ENCODE measurements around the gene FRMD6. TPM values are rescaled to one million over a fixed set of nuclear protein-coding genes. Genes with fewer than 3 reads are reported as not detected.

Gene FRMD6
- total RNA-seq, 6 donors from 2014 or later, result 4.9 to 21.0 (median 10.5) TPM

DNA sequence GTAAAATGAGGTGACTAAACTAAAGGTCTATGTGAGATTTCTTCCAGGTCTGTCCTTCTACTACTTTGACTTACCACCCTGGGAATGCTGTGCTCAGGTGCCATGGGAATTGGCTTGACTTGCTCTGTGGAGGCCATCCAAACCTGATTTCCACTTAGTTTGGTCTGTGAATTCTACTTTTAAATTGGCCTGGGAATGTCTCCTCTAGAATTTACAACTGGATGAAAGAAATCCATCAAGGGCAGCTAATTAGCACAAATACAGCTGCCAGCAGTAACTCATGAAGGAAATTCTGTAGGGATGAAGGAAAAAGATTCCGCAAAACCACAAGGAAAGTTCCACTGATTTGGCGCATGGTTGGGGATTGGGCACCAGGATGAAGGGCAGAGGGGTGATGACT lies 31.7 kb upstream of the FRMD6 start:
- Histone ChIP-seq H3K27ac (no peak overlapping the region), H3K4me3 (no peak overlapping the region), H3K36me3 (no peaks in the 10 kb centered on the region), H3K27me3 (no peaks in the 10 kb centered on the region), H3K9me3 (no peaks in the 10 kb centered on the region), H3K4me1 (no peaks in the 10 kb centered on the region)
- ATAC-seq (ENCODE audit: low FRiP score in 2 of 2) (no peak), DNase-seq (no peak)
- TF ChIP-seq, protein P1, sequence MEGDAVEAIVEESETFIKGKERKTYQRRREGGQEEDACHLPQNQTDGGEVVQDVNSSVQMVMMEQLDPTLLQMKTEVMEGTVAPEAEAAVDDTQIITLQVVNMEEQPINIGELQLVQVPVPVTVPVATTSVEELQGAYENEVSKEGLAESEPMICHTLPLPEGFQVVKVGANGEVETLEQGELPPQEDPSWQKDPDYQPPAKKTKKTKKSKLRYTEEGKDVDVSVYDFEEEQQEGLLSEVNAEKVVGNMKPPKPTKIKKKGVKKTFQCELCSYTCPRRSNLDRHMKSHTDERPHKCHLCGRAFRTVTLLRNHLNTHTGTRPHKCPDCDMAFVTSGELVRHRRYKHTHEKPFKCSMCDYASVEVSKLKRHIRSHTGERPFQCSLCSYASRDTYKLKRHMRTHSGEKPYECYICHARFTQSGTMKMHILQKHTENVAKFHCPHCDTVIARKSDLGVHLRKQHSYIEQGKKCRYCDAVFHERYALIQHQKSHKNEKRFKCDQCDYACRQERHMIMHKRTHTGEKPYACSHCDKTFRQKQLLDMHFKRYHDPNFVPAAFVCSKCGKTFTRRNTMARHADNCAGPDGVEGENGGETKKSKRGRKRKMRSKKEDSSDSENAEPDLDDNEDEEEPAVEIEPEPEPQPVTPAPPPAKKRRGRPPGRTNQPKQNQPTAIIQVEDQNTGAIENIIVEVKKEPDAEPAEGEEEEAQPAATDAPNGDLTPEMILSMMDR (IDR thresholded peaks at IDR 0.05), result no peak
- TF ChIP-seq POLR2AphosphoS5 (IDR thresholded peaks at IDR 0.05), result no peak
- no peak for TF ChIP-seq POLR2A (IDR thresholded peaks at IDR 0.05)
- TF ChIP-seq EP300 (IDR thresholded peaks at IDR 0.05), result no peak
- WGBS, 2 donors, result 84 to 85% methylated on average over 2 of the region's 2 CpGs

DNA sequence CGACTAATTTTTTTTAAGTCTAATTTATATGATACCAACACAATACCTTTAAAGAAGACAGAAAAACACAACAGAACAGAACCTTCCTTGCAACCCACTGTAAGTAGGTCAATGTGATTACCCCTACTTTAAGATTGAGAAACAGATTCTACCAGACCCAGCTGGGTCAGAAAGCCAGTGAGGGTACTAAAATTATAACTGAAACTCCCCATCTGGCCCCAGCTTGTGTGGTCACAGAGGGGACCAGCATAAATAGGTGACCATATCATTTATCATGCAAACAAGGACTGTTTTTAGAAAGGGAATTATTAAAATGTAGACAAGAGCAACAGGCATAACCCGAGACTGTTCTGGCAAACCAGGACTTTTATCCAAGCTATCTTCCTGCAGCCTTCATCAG lies 30.1 kb upstream of the FRMD6 start:
- no peak for TF ChIP-seq EP300 (IDR thresholded peaks at IDR 0.05)
- TF ChIP-seq POLR2AphosphoS5 (IDR thresholded peaks at IDR 0.05), result no peak
- no peak for TF ChIP-seq POLR2A (IDR thresholded peaks at IDR 0.05)
- TF ChIP-seq, protein P1 (IDR thresholded peaks at IDR 0.05), result no peak
- Histone ChIP-seq H3K4me3 (no peak overlapping the region), H3K36me3 (no peaks in the 10 kb centered on the region), H3K9me3 (no peaks in the 10 kb centered on the region), H3K4me1 (no peaks in the 10 kb centered on the region), H3K27ac (no peak overlapping the region), H3K27me3 (no peaks in the 10 kb centered on the region)
- WGBS, 2 donors, result 86 to 91% methylated on average over 2 of the region's 2 CpGs
- no peak for DNase-seq
- ATAC-seq (ENCODE audit: low FRiP score in 2 of 2), result no peak

DNA sequence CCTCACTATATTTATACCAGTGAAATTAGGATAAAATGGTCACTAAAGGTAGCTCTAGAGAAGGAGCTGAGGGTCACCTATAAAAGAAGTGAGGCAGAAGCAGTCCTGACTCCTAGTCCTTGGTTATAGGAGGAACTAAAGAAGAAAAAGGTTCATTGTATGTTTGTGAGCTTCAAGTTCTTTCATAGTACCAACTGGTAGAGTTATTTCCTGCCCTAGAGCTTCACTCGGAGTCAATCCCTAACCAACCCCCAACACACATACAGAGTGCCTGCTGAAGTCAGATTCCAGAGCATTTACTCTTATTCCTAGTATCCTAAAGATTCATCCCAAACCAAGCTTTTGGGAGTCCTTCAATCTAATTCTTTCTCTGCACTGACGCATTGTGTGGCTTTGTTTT lies 29.3 kb upstream of the FRMD6 start:
- 79% methylated on average over 2 of the region's 2 CpGs for WGBS, 2 donors
- DNase-seq, result no peak
- no peaks in the 10 kb centered on the region for H3K27me3 ChIP-seq
- TF ChIP-seq POLR2AphosphoS5 (IDR thresholded peaks at IDR 0.05), result no peak
- TF ChIP-seq POLR2A (IDR thresholded peaks at IDR 0.05), result no peak
- TF ChIP-seq, protein P1 (IDR thresholded peaks at IDR 0.05), result no peak
- no peak for TF ChIP-seq EP300 (IDR thresholded peaks at IDR 0.05)
- no peaks in the 10 kb centered on the region for H3K4me1 ChIP-seq
- no peak overlapping the region for H3K4me3 ChIP-seq
- no peaks in the 10 kb centered on the region for H3K36me3 ChIP-seq
- H3K27ac ChIP-seq, result no peak overlapping the region
- H3K9me3 ChIP-seq, result no peaks in the 10 kb centered on the region
- no peak for ATAC-seq (ENCODE audit: low FRiP score in 2 of 2)

DNA sequence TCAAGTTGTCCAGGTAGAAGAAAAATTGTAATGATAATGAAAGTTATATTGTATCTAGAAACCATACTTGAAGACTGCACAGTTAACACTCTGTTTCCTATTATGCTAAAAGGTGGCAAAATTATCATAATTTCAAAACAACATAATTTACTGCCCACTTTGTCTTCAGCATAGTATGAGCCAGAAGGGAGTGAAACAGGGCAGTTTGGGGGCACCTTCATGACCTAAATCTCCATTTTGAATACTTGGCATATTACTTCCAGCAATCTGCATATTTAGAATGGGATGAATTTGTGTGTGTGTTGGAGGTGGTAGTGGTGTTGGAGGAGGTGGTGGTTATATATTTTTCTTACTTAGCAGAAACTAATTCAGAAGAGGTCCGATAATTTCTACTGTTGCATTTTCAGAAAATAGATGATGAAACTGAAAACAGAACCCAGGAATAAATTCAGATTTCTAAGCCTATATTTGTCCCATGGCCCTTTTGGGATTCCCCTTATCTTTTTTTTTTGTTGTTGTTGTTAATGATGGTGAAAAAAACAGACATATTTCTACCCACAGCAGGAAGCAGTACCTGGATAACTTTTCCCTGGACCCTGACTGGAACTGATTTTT lies 26.6 kb upstream of the FRMD6 start:
- DNase-seq (no peak), ATAC-seq (ENCODE audit: low FRiP score in 2 of 2) (no peak)
- Histone ChIP-seq H3K27me3 (no peaks in the 10 kb centered on the region), H3K36me3 (no peaks in the 10 kb centered on the region), H3K27ac (no peak overlapping the region), H3K4me1 (no peaks in the 10 kb centered on the region), H3K9me3 (no peaks in the 10 kb centered on the region), H3K4me3 (no peak overlapping the region)
- 87 to 91% methylated on average over 1 of the region's 1 CpG for WGBS, 2 donors
- TF ChIP-seq POLR2A (IDR thresholded peaks at IDR 0.05), result no peak

DNA sequence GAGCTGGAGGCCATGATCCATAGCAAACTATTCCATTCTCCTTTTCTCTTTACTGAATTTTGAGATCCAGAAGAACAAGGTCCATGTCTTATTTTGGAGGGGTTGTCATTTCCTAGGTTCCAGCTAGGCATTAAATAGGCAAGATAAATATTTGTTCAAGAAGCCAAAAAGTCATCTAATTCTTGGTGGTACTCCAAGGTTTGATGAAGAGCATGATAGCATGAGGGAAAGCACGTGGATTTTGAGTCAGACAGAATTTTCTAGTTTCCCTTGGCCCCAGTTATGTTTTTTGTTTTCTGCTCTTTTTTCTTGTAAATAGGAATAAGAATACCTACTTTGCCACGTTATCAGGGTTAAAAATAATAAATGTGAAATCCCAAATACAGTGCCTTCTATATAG lies 25.5 kb upstream of the FRMD6 start:
- ATAC-seq (ENCODE audit: low FRiP score in 2 of 2) (no peak), DNase-seq (no peak)
- 58 to 64% methylated on average over 2 of the region's 2 CpGs for WGBS, 2 donors
- Histone ChIP-seq H3K36me3 (no peaks in the 10 kb centered on the region), H3K4me1 (no peaks in the 10 kb centered on the region), H3K27ac (no peak overlapping the region), H3K27me3 (no peaks in the 10 kb centered on the region), H3K4me3 (no peak overlapping the region), H3K9me3 (no peaks in the 10 kb centered on the region)
- TF ChIP-seq, protein P1 (IDR thresholded peaks at IDR 0.05), result no peak
- TF ChIP-seq EP300 (IDR thresholded peaks at IDR 0.05) (no peak), POLR2A (IDR thresholded peaks at IDR 0.05) (no peak), POLR2AphosphoS5 (IDR thresholded peaks at IDR 0.05) (no peak)

Data from upper lobe of left lung (tissue), 6 donors.